H1 (cell line): ENCODE data around the gene VIPR2. TPM values are rescaled to one million over a fixed set of nuclear protein-coding genes. Genes with fewer than 3 reads are reported as not detected.
"Not testable (repeated sequence)": the region's sequence is repeated elsewhere in the genome, so short reads cannot be mapped to it uniquely, and the experiment has no call there.

Experiments
- CTCF ChIA-PET: fragments of 300-600 bp; sonication (Branson Sonifier 250); formaldehyde crosslinking; loops from one replicate; lab custom pipeline; 2021; ENCODE audit not compliant: partially characterized antibody; lab: Charles Lee
- POLR2A ChIA-PET: fragments of 300-600 bp; sonication (Branson Sonifier 250); formaldehyde crosslinking; loops from one replicate; lab custom pipeline; 2021; ENCODE audit warnings: inconsistent platforms; ENCODE audit not compliant: partially characterized antibody; lab: Charles Lee
- DNase-seq, 2 experiments: peaks; one replicate each; pipeline versions ENCODE4 v3.0.0 to v3.0.0-alpha.2; 2010 to 2022; ENCODE audit warnings: low spot score in 2 of 2, low read depth in 1 of 2, mixed read lengths in 1 of 2
- FAIRE-seq: peaks from 2 replicates; lab custom pipeline; 2011; peaks lifted over from hg19 to GRCh38; lab: Jason Lieb, UNC
- H2AFZ ChIP-seq: 2 replicates; pipeline ENCODE4 v1.8.1; 2012; ENCODE audit warnings: low read length, inconsistent platforms
- H2AK5ac ChIP-seq: 2 replicates; pipeline ENCODE4 v1.6.1; 2013; ENCODE audit warnings: low read depth, low read length
- H2BK120ac ChIP-seq: replicated peaks from 2 replicates; pipeline ENCODE3; 2013; ENCODE audit warnings: low read depth, low read length, inconsistent platforms
- H2BK12ac ChIP-seq: 2 replicates; pipeline ENCODE4 v1.6.1; 2013; ENCODE audit warnings: low read depth, low read length
- H2BK15ac ChIP-seq: 2 replicates; pipeline ENCODE4 v1.6.1; 2013; ENCODE audit warnings: low read length
- H2BK20ac ChIP-seq: 2 replicates; pipeline ENCODE4 v1.6.1; 2013; ENCODE audit warnings: low read length
- H2BK5ac ChIP-seq: 2 replicates; pipeline ENCODE4 v1.6.1; 2013; ENCODE audit warnings: low read depth, low read length
- H3K14ac ChIP-seq: 2 replicates; pipeline ENCODE4 v1.6.1; 2013; ENCODE audit warnings: inconsistent platforms; ENCODE audit not compliant: insufficient read length
- H3K18ac ChIP-seq: 2 replicates; pipeline ENCODE4 v1.6.1; 2013; ENCODE audit warnings: low read length; ENCODE audit errors: extremely low read depth
- H3K23ac ChIP-seq: 2 replicates; pipeline ENCODE4 v1.6.1; 2013; ENCODE audit warnings: inconsistent platforms; ENCODE audit not compliant: insufficient read length
- H3K23me2 ChIP-seq: 2 replicates; pipeline ENCODE4 v1.6.1; 2013; ENCODE audit warnings: low read depth, low read length
- H3K27ac ChIP-seq: 2 replicates; pipeline ENCODE4 v1.6.1; 2011; ENCODE audit warnings: low read depth, low read length, inconsistent platforms
- H3K27me3 ChIP-seq, 4 experiments: replicated peaks in 1 of 4; 1 replicate in 1 of 4; 2 replicates in 3 of 4; pipeline versions ENCODE4 v1.6.1 to v1.8.1; 2011 to 2013; ENCODE audit warnings: low read length in 3 of 4, mild to moderate bottlenecking in 3 of 4, inconsistent platforms in 2 of 4, mixed read lengths in 2 of 4, moderate library complexity in 1 of 4; ENCODE audit not compliant: control insufficient read depth in 3 of 4, insufficient read depth in 3 of 4; ENCODE audit errors: extremely low read depth in 1 of 4
- H3K36me3 ChIP-seq, 4 experiments: 2 replicates each; pipeline versions ENCODE4 v1.6.1 to v1.8.1; 2011 to 2013; ENCODE audit warnings: mild to moderate bottlenecking in 4 of 4, low read length in 3 of 4, moderate library complexity in 2 of 4, control low read depth in 1 of 4, inconsistent platforms in 1 of 4; ENCODE audit not compliant: insufficient read depth in 4 of 4, control insufficient read depth in 2 of 4
- H3K4ac ChIP-seq: replicated peaks from 2 replicates; pipeline ENCODE3; 2013; ENCODE audit warnings: low read length, low read depth, mixed read lengths, inconsistent platforms; ENCODE audit not compliant: insufficient read length
- H3K4me1 ChIP-seq, 4 experiments: replicated peaks in 1 of 4; 1 replicate in 1 of 4; 2 replicates in 3 of 4; pipeline versions ENCODE4 v1.6.1 to v1.8.1; 2011 to 2013; ENCODE audit warnings: low read length in 3 of 4, inconsistent platforms in 2 of 4, mixed read lengths in 1 of 4; ENCODE audit not compliant: insufficient read depth in 4 of 4, control insufficient read depth in 3 of 4
- H3K4me2 ChIP-seq, 2 experiments: 2 replicates each; pipeline versions ENCODE4 v1.6.1 to v1.8.1; 2011 to 2013; ENCODE audit warnings: low read depth in 2 of 2, low read length in 2 of 2, control low read depth in 1 of 2, inconsistent platforms in 1 of 2, mild to moderate bottlenecking in 1 of 2; ENCODE audit not compliant: insufficient read depth in 1 of 2
- H3K4me3 ChIP-seq, 4 experiments: fragments of 200-600, 300-600 bp in 1 of 4; sonication (generic), shearing (Covaris generic), sonication (Bioruptor Twin) in 1 of 4; 2 replicates each; pipeline versions ENCODE4 v1.5.1 to v1.8.1; 2011 to 2016; ENCODE audit warnings: low read length in 4 of 4, low read depth in 3 of 4, control low read depth in 2 of 4, inconsistent platforms in 2 of 4, mild to moderate bottlenecking in 2 of 4, mixed read lengths in 1 of 4, moderate library complexity in 1 of 4; ENCODE audit not compliant: insufficient read depth in 2 of 4; ENCODE audit errors: extremely low read depth in 1 of 4
- H3K56ac ChIP-seq: replicated peaks from 2 replicates; pipeline ENCODE3; 2013; ENCODE audit warnings: low read depth, mild to moderate bottlenecking, mixed read lengths, low read length, inconsistent platforms; ENCODE audit not compliant: insufficient read length
- H3K79me1 ChIP-seq: 2 replicates; pipeline ENCODE4 v1.6.1; 2013; ENCODE audit warnings: low read depth, low read length, control low read depth
- H3K79me2 ChIP-seq, 2 experiments: 2 replicates each; pipeline versions ENCODE4 v1.6.1 to v1.8.1; 2012 to 2013; ENCODE audit warnings: low read length in 2 of 2, mild to moderate bottlenecking in 2 of 2, inconsistent platforms in 1 of 2; ENCODE audit not compliant: insufficient read depth in 2 of 2, control insufficient read depth in 1 of 2
- H3K9ac ChIP-seq, 4 experiments: replicated peaks in 1 of 4; 1 replicate in 1 of 4; 2 replicates in 3 of 4; pipeline versions ENCODE4 v1.6.1 to v1.8.1; 2011 to 2013; ENCODE audit warnings: low read depth in 3 of 4, low read length in 3 of 4, control low read depth in 2 of 4, mild to moderate bottlenecking in 2 of 4, moderate library complexity in 2 of 4, inconsistent platforms in 1 of 4; ENCODE audit errors: extremely low read depth in 1 of 4
- H3K9me3 ChIP-seq, 2 experiments: 2 replicates each; pipeline versions ENCODE4 v1.6.1 to v1.8.1; 2012 to 2013; ENCODE audit warnings: mild to moderate bottlenecking in 2 of 2, moderate library complexity in 2 of 2, control low read depth in 1 of 2, inconsistent platforms in 1 of 2, low read depth in 1 of 2, low read length in 1 of 2, mixed read lengths in 1 of 2; ENCODE audit not compliant: insufficient read depth in 2 of 2
- H4K20me1 ChIP-seq, 2 experiments: replicated peaks in 1 of 2; 2 replicates each; pipeline versions ENCODE3 to v1.8.1; 2011 to 2013; ENCODE audit warnings: inconsistent platforms in 2 of 2, low read length in 2 of 2, mild to moderate bottlenecking in 1 of 2; ENCODE audit not compliant: insufficient read depth in 2 of 2, control insufficient read depth in 1 of 2
- H4K5ac ChIP-seq: 2 replicates; pipeline ENCODE4 v1.6.1; 2013; ENCODE audit warnings: low read length, low read depth, mixed read lengths, inconsistent platforms; ENCODE audit not compliant: insufficient read length
- H4K8ac ChIP-seq: 2 replicates; pipeline ENCODE4 v1.8.0; 2013; ENCODE audit warnings: mild to moderate bottlenecking, moderate library complexity, low read length, inconsistent platforms; ENCODE audit not compliant: insufficient read depth; ENCODE audit errors: extremely low read depth
- H4K91ac ChIP-seq: replicated peaks from 2 replicates; pipeline ENCODE3; 2013; ENCODE audit warnings: low read length, mixed read lengths, inconsistent platforms; ENCODE audit not compliant: insufficient read length
- HDAC6 ChIP-seq: IDR thresholded peaks from one replicate; pipeline ENCODE4 v1.7.1; 2012; ENCODE audit warnings: low read depth, mild to moderate bottlenecking, inconsistent platforms, low read length, moderate library complexity
- POLR2AphosphoS5 ChIP-seq: IDR thresholded peaks from 2 replicates; pipeline ENCODE4 v1.6.1; 2011; ENCODE audit warnings: low read depth, low read length
- SIX5 ChIP-seq: IDR thresholded peaks from 2 replicates; pipeline ENCODE4 v1.6.1; 2011; ENCODE audit warnings: mild to moderate bottlenecking, low read depth, low read length
- WGBS, 2 experiments: shearing (Covaris generic) in 1 of 2; methylation state at CpG; one replicate each; pipeline versions ENCODE4 v1.1.6 to v1.1.7; 2013 to 2015; ENCODE audit warnings: low lambda C conversion rate in 2 of 2, mixed read lengths in 2 of 2, inconsistent platforms in 1 of 2, low coverage in 1 of 2, missing lambda C conversion rate in 1 of 2; ENCODE audit not compliant: insufficient replicate concordance in 2 of 2, insufficient coverage in 1 of 2, insufficient read length in 1 of 2; ENCODE audit errors: extremely low coverage in 1 of 2, missing lambda C conversion rate in 1 of 2; 5-methylcytosine and 5-hydroxymethylcytosine counted together
- polyA plus RNA-seq, 7 experiments: library from polyadenylated mRNA; depleted of rRNA in 3 of 7; stranded (reverse) in 5 of 7; unstranded in 2 of 7; fragments of >200 nt in 5 of 7; fragments of 200-250 nt in 2 of 7; gene quantifications; 1 replicate in 5 of 7; 2 replicates in 1 of 7; 4 replicates in 1 of 7; pipeline versions ENCODE4 v1.2.1 to v1.2.3, GENCODE V29; 2011 to 2013; ENCODE audit warnings: missing spikeins in 2 of 7, mixed read lengths in 2 of 7
- total RNA-seq: library from RNA; stranded (reverse); fragmentation: NEBNext Ultra II Directional; extraction: Animal tissue kit (Norgen Biotek cat#: 25700); gene quantifications from 2 replicates; pipeline ENCODE4 v1.2.1, GENCODE V29; 2021

VIPR2 gene
- total and polyA plus RNA-seq, 2 of the 8 experiments (the other 6 are each of a cell fraction or from before 2014, with no cell fraction given): 2.4 to 6.3 TPM

DNA sequence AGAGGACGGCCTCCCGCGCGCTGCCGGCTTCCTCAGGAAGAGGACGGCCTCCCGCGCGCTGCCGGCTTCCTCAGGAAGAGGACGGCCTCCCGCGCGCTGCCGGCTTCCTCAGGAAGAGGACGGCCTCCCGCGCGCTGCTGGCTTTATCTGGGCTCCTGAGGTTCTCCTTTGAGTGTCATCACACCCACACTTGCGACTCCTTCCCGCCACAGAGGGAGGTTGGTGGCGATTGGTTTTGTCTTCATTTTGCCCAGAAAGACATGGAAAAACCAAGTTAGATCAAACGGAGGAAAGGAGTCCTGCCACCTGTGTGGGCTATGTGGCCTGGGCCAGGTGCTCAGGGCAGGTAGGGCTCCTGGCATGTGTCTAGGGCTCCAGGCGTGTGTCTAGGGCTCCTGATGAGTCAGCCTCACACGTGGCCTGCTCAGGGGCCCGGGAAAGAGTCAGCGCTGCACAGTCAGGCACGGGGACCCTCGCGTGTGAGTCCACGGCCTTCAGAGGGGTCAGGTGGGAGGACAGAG lies 138.0 kb downstream of the VIPR2 start (continued):
- TF ChIP-seq POLR2AphosphoS5: no peak
- TF ChIP-seq HDAC6: no peak
- TF ChIP-seq SIX5: no peak

DNA sequence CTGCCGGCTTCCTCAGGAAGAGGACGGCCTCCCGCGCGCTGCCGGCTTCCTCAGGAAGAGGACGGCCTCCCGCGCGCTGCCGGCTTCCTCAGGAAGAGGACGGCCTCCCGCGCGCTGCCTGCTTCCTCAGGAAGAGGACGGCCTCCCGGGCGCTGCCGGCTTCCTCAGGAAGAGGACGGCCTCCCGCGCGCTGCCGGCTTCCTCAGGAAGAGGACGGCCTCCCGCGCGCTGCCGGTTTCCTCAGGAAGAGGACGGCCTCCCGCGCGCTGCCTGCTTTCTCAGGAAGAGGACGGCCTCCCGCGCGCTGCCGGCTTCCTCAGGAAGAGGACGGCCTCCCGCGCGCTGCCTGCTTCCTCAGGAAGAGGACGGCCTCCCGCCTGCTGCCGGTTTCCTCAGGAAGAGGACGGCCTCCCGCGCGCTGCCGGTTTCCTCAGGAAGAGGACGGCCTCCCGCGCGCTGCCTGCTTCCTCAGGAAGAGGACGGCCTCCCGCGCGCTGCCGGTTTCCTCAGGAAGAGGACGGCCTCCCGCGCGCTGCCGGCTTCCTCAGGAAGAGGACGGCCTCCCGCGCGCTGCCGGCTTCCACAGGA lies 138.6 kb downstream of the VIPR2 start:
- H2BK5ac ChIP-seq, H3K9ac ChIP-seq, H2AFZ ChIP-seq, H3K4me3 ChIP-seq, H2BK12ac ChIP-seq, H2BK120ac ChIP-seq, H4K20me1 ChIP-seq, H3K14ac ChIP-seq, CTCF ChIA-PET, H3K79me2 ChIP-seq, POLR2A ChIA-PET, H3K79me1 ChIP-seq, H3K27me3 ChIP-seq, H3K27ac ChIP-seq, H3K23ac ChIP-seq, H4K8ac ChIP-seq, FAIRE-seq, H3K4me2 ChIP-seq, H2BK15ac ChIP-seq, H3K4me1 ChIP-seq, H2AK5ac ChIP-seq, H3K18ac ChIP-seq, H4K5ac ChIP-seq, H3K56ac ChIP-seq, H3K23me2 ChIP-seq, DNase-seq, H3K9me3 ChIP-seq, H4K91ac ChIP-seq, H2BK20ac ChIP-seq, H3K36me3 ChIP-seq, H3K4ac ChIP-seq: not testable (repeated sequence)
- no CpG with 5 or more reads among the region's 69 CpGs for WGBS, 2 experiments
